LNCaP clone FGC (cell line): Measurements from ENCODE around the gene LEFTY2.
"Not testable (repeated sequence)": the region's sequence is repeated elsewhere in the genome, so short reads cannot be mapped to it uniquely, and the experiment has no call there.

ENCODE experiments used
- DNase-seq: peaks from one replicate; pipeline ENCODE4 v3.0.0-alpha.2; 2011; ENCODE audit warnings: low read depth
- H3K4me3 ChIP-seq: 2 replicates; pipeline ENCODE4 v1.5.1; 2011; ENCODE audit warnings: mild to moderate bottlenecking, low read depth, low read length, control low read depth
- TF ChIP-seq, protein P1 (sequence below): IDR thresholded peaks from 2 replicates; pipeline ENCODE4 v1.5.1; 2012; ENCODE audit warnings: mild to moderate bottlenecking; ENCODE audit not compliant: control insufficient read depth, insufficient read depth; ENCODE audit errors: extremely low read depth

LEFTY2 gene

GRCh38 chr1:225890346-225891228 lies 50.4 kb downstream of the LEFTY2 start:
- TF ChIP-seq, protein P1, sequence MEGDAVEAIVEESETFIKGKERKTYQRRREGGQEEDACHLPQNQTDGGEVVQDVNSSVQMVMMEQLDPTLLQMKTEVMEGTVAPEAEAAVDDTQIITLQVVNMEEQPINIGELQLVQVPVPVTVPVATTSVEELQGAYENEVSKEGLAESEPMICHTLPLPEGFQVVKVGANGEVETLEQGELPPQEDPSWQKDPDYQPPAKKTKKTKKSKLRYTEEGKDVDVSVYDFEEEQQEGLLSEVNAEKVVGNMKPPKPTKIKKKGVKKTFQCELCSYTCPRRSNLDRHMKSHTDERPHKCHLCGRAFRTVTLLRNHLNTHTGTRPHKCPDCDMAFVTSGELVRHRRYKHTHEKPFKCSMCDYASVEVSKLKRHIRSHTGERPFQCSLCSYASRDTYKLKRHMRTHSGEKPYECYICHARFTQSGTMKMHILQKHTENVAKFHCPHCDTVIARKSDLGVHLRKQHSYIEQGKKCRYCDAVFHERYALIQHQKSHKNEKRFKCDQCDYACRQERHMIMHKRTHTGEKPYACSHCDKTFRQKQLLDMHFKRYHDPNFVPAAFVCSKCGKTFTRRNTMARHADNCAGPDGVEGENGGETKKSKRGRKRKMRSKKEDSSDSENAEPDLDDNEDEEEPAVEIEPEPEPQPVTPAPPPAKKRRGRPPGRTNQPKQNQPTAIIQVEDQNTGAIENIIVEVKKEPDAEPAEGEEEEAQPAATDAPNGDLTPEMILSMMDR = no peak
- DNase-seq = no peak

DNA sequence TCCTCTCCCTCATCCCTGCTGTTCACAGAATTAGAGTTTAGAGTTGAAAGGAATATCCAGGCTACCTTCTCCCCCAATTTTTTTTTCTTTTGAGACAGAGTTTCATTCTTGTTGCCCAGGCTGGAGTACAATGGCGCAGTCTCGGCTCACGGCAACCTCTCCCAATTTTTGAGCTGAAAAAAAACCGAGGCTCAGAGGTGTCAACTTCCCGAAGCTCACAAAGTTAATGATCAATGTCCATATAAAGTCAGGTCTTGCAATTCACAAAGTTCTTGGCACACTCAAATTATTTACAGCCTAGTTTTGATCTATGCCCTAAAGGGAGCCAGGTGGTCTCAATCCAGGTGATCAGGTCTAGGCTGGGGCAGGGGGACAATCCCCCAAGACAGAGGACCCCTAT lies 51.3 kb downstream of the LEFTY2 start:
- TF ChIP-seq, protein P1 = no peak
- no peak for DNase-seq
- no peak overlapping the region for H3K4me3 ChIP-seq

More at GRCh38 chr1:225890346-225891228, 50.4 kb downstream of the LEFTY2 start:
- no peak overlapping the region for H3K4me3 ChIP-seq

DNA sequence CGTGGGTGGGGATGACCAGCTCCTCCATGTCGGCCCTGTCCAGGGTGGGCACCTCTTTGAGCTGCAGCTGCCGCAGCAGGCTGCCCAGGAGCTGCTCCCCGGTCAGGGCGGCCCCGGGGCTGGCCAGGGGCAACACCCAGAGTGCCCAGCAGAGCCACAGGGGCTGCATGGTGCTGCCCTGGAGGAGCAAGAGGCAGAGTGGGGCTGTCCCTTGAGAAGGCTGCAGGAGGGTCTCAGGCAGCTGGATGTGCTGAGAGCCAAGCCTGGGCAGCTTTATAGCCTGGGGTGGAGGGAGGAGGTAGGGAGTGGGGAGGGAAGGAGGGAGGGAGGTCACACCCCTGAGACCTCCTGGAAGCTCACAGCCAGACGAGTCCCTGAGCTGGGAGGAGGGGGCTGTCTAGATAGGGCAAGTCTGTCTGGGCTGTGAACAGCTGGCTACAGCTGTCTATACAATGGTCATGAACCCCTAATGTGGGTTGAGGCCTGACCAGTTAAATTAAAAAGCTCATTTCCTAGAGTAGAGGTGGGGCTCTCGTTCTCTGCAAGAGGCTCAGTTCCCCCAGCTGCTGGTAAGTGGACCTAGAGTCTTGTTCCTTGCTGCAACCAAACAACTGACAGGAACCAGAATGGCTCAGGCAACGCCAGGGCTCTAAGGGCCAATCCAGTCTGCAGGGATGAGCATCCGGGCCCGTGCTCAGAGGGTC lies 52.0 kb downstream of the LEFTY2 start, which contains the start of gene LEFTY1:
TSS of gene LEFTY1 (minus strand) at position 249 of the 704 bp plus-strand sequence. CDS start at position 169, 80 bp downstream.
- no peak for DNase-seq
- H3K4me3 ChIP-seq = no peak within 1 kb of the TSS

DNA sequence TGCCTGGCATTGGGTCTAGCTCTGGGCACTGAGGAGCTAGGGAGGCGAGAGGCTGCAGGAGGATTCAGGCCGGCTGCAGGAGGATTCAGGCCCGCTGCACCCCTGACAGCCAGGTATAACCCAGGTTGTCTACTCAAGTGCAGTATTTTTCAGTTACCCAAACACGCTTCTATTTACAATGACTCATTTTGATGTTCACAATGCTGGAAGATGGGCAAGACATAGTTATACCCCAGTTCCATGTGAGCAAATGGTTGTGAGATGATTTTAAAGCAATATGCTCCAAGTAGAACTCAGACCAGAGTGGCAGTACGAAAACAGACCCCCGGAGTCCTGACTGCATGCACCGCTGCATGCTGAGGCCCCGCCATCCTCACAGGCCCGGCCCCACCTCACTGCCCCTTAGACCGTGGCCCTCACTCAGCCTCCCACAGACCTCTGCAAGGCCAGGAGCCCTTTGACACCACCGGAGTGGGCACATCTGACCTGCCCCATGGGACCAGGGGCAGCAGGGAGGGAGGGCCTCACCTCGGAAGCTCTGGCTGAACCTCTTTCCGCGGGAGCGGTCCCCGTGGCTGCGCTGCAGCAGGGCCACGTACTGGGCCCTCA lies 52.6 kb downstream of the LEFTY2 start:
- no peak overlapping the region for H3K4me3 ChIP-seq
- no peak for DNase-seq
- TF ChIP-seq, protein P1 = no peak

More for the DNA sequence above, 52.0 kb downstream of the LEFTY2 start, which contains the start of gene LEFTY1:
- TF ChIP-seq, protein P1 = no peak

GRCh38 chr1:225887554-225888288 lies 53.3 kb downstream of the LEFTY2 start:
- H3K4me3 ChIP-seq, DNase-seq: not testable (repeated sequence)

GRCh38 chr1:225887030-225887314 lies 54.0 kb downstream of the LEFTY2 start:
- H3K4me3 ChIP-seq = no peak overlapping the region
- TF ChIP-seq, protein P1 = no peak
- no peak for DNase-seq
